H9 (cell line): ENCODE data around the gene DHRSX. TPM values are rescaled to one million over a fixed set of nuclear protein-coding genes. Genes with fewer than 3 reads are reported as not detected.

Source experiments
- DNase-seq: peaks from one replicate; pipeline ENCODE4 v3.0.0-alpha.2; 2017
- H2AFZ ChIP-seq: one replicate; pipeline ENCODE4 v1.6.1; 2013; ENCODE audit warnings: mild to moderate bottlenecking, low read length, control low read depth, moderate library complexity
- H2AK5ac ChIP-seq: 2 replicates; pipeline ENCODE4 v1.6.1; 2013; ENCODE audit warnings: low read length, control low read depth, mixed read lengths; ENCODE audit not compliant: insufficient read length
- H2BK120ac ChIP-seq: one replicate; pipeline ENCODE4 v1.6.1; 2013; ENCODE audit warnings: low read depth, mild to moderate bottlenecking, low read length, control low read depth, inconsistent platforms; ENCODE audit not compliant: poor library complexity, severe bottlenecking
- H2BK12ac ChIP-seq: 2 replicates; pipeline ENCODE4 v1.6.1; 2013; ENCODE audit warnings: low read length, control low read depth, mixed read lengths, low read depth; ENCODE audit not compliant: insufficient read length
- H2BK15ac ChIP-seq: 2 replicates; pipeline ENCODE4 v1.6.1; 2013; ENCODE audit warnings: low read depth, low read length, control low read depth
- H2BK20ac ChIP-seq: one replicate; pipeline ENCODE4 v1.6.1; 2013; ENCODE audit warnings: low read depth, mild to moderate bottlenecking, low read length, control low read depth, inconsistent platforms; ENCODE audit not compliant: poor library complexity, severe bottlenecking
- H2BK5ac ChIP-seq: 2 replicates; pipeline ENCODE4 v1.6.1; 2013; ENCODE audit warnings: low read length, control low read depth, mixed read lengths; ENCODE audit not compliant: insufficient read length
- H3K14ac ChIP-seq: 2 replicates; pipeline ENCODE4 v1.6.1; 2013; ENCODE audit warnings: low read length, control low read depth; ENCODE audit not compliant: insufficient read depth
- H3K18ac ChIP-seq: 2 replicates; pipeline ENCODE4 v1.6.1; 2013; ENCODE audit warnings: low read depth, mild to moderate bottlenecking, mixed read lengths, low read length, control low read depth; ENCODE audit not compliant: insufficient read length
- H3K23ac ChIP-seq: 2 replicates; pipeline ENCODE4 v1.6.1; 2013; ENCODE audit warnings: low read length, control low read depth, mixed read lengths, low read depth; ENCODE audit not compliant: insufficient read length
- H3K23me2 ChIP-seq: 2 replicates; pipeline ENCODE4 v1.6.1; 2013; ENCODE audit warnings: low read depth, mild to moderate bottlenecking, mixed read lengths, low read length, control low read depth; ENCODE audit not compliant: insufficient read length, poor library complexity, severe bottlenecking
- H3K27ac ChIP-seq: 2 replicates; pipeline ENCODE4 v1.5.1; 2013; ENCODE audit warnings: low read length, control low read depth, mixed read lengths, low read depth; ENCODE audit not compliant: insufficient read length
- H3K27me3 ChIP-seq: 2 replicates; pipeline ENCODE4 v1.6.1; 2013; ENCODE audit warnings: low read length, control low read depth, inconsistent platforms; ENCODE audit not compliant: insufficient read depth
- H3K4ac ChIP-seq: 2 replicates; pipeline ENCODE4 v1.6.1; 2013; ENCODE audit warnings: low read depth, mild to moderate bottlenecking, control low read depth, inconsistent platforms, low read length, moderate library complexity
- H3K4me1 ChIP-seq: 2 replicates; pipeline ENCODE4 v1.6.1; 2013; ENCODE audit warnings: low read length, control low read depth, inconsistent platforms; ENCODE audit not compliant: insufficient read depth
- H3K4me2 ChIP-seq: 2 replicates; pipeline ENCODE4 v1.6.1; 2013; ENCODE audit warnings: low read length, control low read depth, mixed read lengths; ENCODE audit not compliant: insufficient read length, insufficient read depth
- H3K56ac ChIP-seq: 2 replicates; pipeline ENCODE4 v1.6.1; 2013; ENCODE audit warnings: low read depth, mild to moderate bottlenecking, mixed read lengths, low read length, control low read depth; ENCODE audit not compliant: insufficient read length
- H3K79me1 ChIP-seq: 2 replicates; pipeline ENCODE4 v1.6.1; 2013; ENCODE audit warnings: low read depth, mild to moderate bottlenecking, moderate library complexity, low read length, control low read depth, inconsistent platforms; ENCODE audit not compliant: insufficient read depth, poor library complexity, severe bottlenecking
- H3K79me2 ChIP-seq: 2 replicates; pipeline ENCODE4 v1.6.1; 2013; ENCODE audit warnings: low read length, control low read depth, inconsistent platforms; ENCODE audit not compliant: insufficient read depth
- H3K9ac ChIP-seq: 2 replicates; pipeline ENCODE4 v1.6.1; 2013; ENCODE audit warnings: low read length, control low read depth, mixed read lengths; ENCODE audit not compliant: insufficient read length; ENCODE audit errors: extremely low read depth
- H3K9me3 ChIP-seq: one replicate; pipeline ENCODE4 v1.6.1; 2013; ENCODE audit warnings: low read depth, low read length, inconsistent platforms; ENCODE audit not compliant: control insufficient read depth
- H3T11ph ChIP-seq: one replicate; pipeline ENCODE4 v1.6.1; 2013; ENCODE audit warnings: mild to moderate bottlenecking, low read length, control low read depth, inconsistent platforms
- H4K20me1 ChIP-seq: one replicate; pipeline ENCODE4 v1.6.1; 2013; ENCODE audit not compliant: control insufficient read depth, insufficient read length, insufficient read depth
- H4K5ac ChIP-seq: 2 replicates; pipeline ENCODE4 v1.6.1; 2013; ENCODE audit warnings: low read depth, mild to moderate bottlenecking, mixed read lengths, low read length, control low read depth; ENCODE audit not compliant: insufficient read length
- H4K8ac ChIP-seq: replicated peaks from 2 replicates; pipeline ENCODE4 v1.6.1; 2013; ENCODE audit warnings: low read length, control low read depth, mixed read lengths, low read depth; ENCODE audit not compliant: insufficient read length
- H4K91ac ChIP-seq: 2 replicates; pipeline ENCODE4 v1.6.1; 2013; ENCODE audit warnings: low read depth, mild to moderate bottlenecking, moderate library complexity, mixed read lengths, low read length, control low read depth; ENCODE audit not compliant: insufficient read length
- H3K27ac Mint-ChIP-seq, 3 experiments: 2 replicates in 2 of 3; 3 replicates in 1 of 3; pipeline ENCODE4 v1.8.0; 2020 to 2021; ENCODE audit warnings: mixed read lengths in 3 of 3, mild to moderate bottlenecking in 1 of 3, moderate library complexity in 1 of 3
- H3K27me3 Mint-ChIP-seq: 2 replicates; pipeline ENCODE4 v1.8.0; 2021; ENCODE audit warnings: low read depth, mild to moderate bottlenecking, moderate library complexity, mixed read lengths
- H3K36me3 Mint-ChIP-seq, 3 experiments: 2 replicates in 2 of 3; 3 replicates in 1 of 3; pipeline ENCODE4 v1.8.0; 2020 to 2021; ENCODE audit warnings: low read depth in 3 of 3, mixed read lengths in 3 of 3; ENCODE audit not compliant: insufficient read depth in 1 of 3
- H3K4me1 Mint-ChIP-seq, 2 experiments: 2 replicates each; pipeline ENCODE4 v1.8.0; 2020; ENCODE audit warnings: mixed read lengths in 2 of 2
- H3K4me3 Mint-ChIP-seq, 2 experiments: 2 replicates in 1 of 2; 3 replicates in 1 of 2; pipeline ENCODE4 v1.8.0; 2020 to 2021; ENCODE audit warnings: mild to moderate bottlenecking in 2 of 2, mixed read lengths in 2 of 2, moderate library complexity in 1 of 2
- H3K9me3 Mint-ChIP-seq, 2 experiments: 2 replicates in 1 of 2; 3 replicates in 1 of 2; pipeline ENCODE4 v1.8.0; 2020; ENCODE audit warnings: mild to moderate bottlenecking in 2 of 2, mixed read lengths in 2 of 2, moderate library complexity in 1 of 2
- WGBS: extraction: QIAGEN DNeasy Blood & Tissue Kit; methylation state at CpG from one replicate; pipeline ENCODE4 v1.1.7; 2013; ENCODE audit warnings: missing lambda C conversion rate, low lambda C conversion rate, mixed read lengths; ENCODE audit not compliant: insufficient read length; ENCODE audit errors: extremely low coverage; 5-methylcytosine and 5-hydroxymethylcytosine counted together
- total RNA-seq: library from RNA; stranded (reverse); gene quantifications from 2 replicates; pipeline ENCODE4 v1.2.1, GENCODE V29; 2021
- TF ChIP-seq, protein P1 (sequence below): fragments of 200-600 bp; sonication (generic); conservative IDR thresholded peaks from 3 replicates; pipeline ENCODE4 v1.8.0; 2021; ENCODE audit warnings: antibody characterized with exemption, mild to moderate bottlenecking

DHRSX gene
- total RNA-seq, 1 experiment from 2014 or later = 44.0 TPM

DNA sequence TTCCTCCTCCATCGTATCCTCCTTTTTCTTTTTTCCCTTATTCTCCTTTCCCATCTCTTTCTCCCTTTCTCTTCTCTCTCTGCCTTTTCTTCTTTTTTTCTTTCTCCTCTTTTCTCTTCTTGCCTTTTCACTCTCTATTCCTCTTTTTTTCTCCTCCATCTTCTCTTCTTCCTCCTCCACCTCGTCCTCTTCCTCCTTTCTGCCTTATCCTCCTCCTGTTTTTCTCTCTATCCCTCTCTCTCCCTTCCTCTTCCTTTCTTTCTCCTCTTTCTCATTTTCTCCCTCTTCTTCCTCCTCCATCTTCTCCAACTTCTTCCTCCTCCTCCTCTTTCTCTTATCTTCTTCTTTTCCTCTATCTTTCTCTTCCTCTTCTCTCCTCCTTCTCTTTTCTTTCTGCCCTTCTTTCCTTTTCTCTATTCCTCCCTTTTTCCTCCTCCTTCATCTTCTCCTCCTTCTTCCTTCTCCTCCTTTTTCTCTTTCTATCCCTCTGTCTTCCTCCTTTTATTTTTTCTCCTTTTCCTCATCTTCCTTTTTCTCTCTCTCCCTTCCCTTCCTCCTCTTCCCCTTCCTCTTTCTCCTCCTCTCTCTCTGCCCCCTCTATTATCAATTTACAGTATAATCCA, 269.1 kb downstream of the DHRSX start:
- peaks cover 36 to 37% of the 10 kb centered on the region in 2 experiments for H3K4me1 Mint-ChIP-seq
- no peak overlapping the region for H2BK20ac ChIP-seq
- peaks cover 24 to 36% (median 34%) of the 10 kb centered on the region in 3 experiments for H3K36me3 Mint-ChIP-seq
- no peaks in the 10 kb centered on the region for H3K27me3 ChIP-seq
- no peaks in the 10 kb centered on the region for H3K23me2 ChIP-seq
- peak overlapping the region in 2 of 3 experiments; percentile 25; a peak in 3 of 7 replicates for H3K27ac Mint-ChIP-seq
- no peak overlapping the region for H3K23ac ChIP-seq
- no peak overlapping the region for H2BK120ac ChIP-seq
- H2AFZ ChIP-seq = no peak overlapping the region
- no peaks in the 10 kb centered on the region for H4K20me1 ChIP-seq
- H2BK5ac ChIP-seq = no peak overlapping the region
- no peak overlapping the region for H3K9ac ChIP-seq
- DNase-seq = no peak
- H3K79me2 ChIP-seq = no peaks in the 10 kb centered on the region
- H2AK5ac ChIP-seq = no peak overlapping the region
- no peak overlapping the region for H3K14ac ChIP-seq
- H3K4me2 ChIP-seq = no peak overlapping the region
- no peak overlapping the region for H2BK12ac ChIP-seq
- H3K4me3 Mint-ChIP-seq = no peak overlapping the region; a peak in 1 of 5 replicates
- TF ChIP-seq, protein P1, sequence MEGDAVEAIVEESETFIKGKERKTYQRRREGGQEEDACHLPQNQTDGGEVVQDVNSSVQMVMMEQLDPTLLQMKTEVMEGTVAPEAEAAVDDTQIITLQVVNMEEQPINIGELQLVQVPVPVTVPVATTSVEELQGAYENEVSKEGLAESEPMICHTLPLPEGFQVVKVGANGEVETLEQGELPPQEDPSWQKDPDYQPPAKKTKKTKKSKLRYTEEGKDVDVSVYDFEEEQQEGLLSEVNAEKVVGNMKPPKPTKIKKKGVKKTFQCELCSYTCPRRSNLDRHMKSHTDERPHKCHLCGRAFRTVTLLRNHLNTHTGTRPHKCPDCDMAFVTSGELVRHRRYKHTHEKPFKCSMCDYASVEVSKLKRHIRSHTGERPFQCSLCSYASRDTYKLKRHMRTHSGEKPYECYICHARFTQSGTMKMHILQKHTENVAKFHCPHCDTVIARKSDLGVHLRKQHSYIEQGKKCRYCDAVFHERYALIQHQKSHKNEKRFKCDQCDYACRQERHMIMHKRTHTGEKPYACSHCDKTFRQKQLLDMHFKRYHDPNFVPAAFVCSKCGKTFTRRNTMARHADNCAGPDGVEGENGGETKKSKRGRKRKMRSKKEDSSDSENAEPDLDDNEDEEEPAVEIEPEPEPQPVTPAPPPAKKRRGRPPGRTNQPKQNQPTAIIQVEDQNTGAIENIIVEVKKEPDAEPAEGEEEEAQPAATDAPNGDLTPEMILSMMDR = no peak
- H4K5ac ChIP-seq = no peak overlapping the region
- no peaks in the 10 kb centered on the region; the same call in 1 of the 2 replicates for H3K27me3 Mint-ChIP-seq
- H4K91ac ChIP-seq = no peak overlapping the region
- peaks cover 17 to 19% of the 10 kb centered on the region in 2 experiments; a peak in 4 of 5 replicates for H3K9me3 Mint-ChIP-seq
- H3K4ac ChIP-seq = no peak overlapping the region
- no peak overlapping the region for H2BK15ac ChIP-seq
- no peaks in the 10 kb centered on the region for H3K9me3 ChIP-seq
- WGBS = 100% methylated on average over 2 of the region's 2 CpGs
- no peak overlapping the region for H3T11ph ChIP-seq
- H3K79me1 ChIP-seq = no peaks in the 10 kb centered on the region
- H4K8ac ChIP-seq = no peak overlapping the region
- H3K56ac ChIP-seq = no peak overlapping the region
- H3K27ac ChIP-seq = no peak overlapping the region
- H3K4me1 ChIP-seq = peaks cover 4% of the 10 kb centered on the region; the same call in 1 of the 2 replicates
- H3K18ac ChIP-seq = no peak overlapping the region
